Measurements from ENCODE around the gene GLCE.

- TF ChIP-seq ZFP30 (CRISPR knock-in tag; IDR thresholded peaks at IDR 0.05) (no peak), ZFP3 (CRISPR knock-in tag; IDR thresholded peaks at IDR 0.05) (no peak), ISL1 (CRISPR knock-in tag; IDR thresholded peaks at IDR 0.05) (no peak), ARNTL (CRISPR knock-in tag; IDR thresholded peaks at IDR 0.05; ENCODE audit: borderline replicate concordance, low read depth) (no peak), ZNF565 (CRISPR knock-in tag; conservative IDR thresholded peaks at IDR 0.05; ENCODE audit: low read depth) (no peak), PATZ1 (CRISPR knock-in tag; IDR thresholded peaks at IDR 0.05; ENCODE audit: borderline replicate concordance) (no peak), CREB5 (CRISPR knock-in tag; IDR thresholded peaks at IDR 0.05; ENCODE audit: low read depth) (no peak), TCF4 (CRISPR knock-in tag; IDR thresholded peaks at IDR 0.05; ENCODE audit: borderline replicate concordance) (no peak)
These were observed 144.9 kb downstream of the GLCE start for GRCh38 chr15:69305204-69305931.

All from SK-N-SH treated with all-trans-retinoic acid at 6 μM for 48 hours (cell line).